HL-60 (cell line): ENCODE measurements around the gene LCOR.

Source experiments
- CTCF ChIP-seq: IDR thresholded peaks from one replicate; pipeline ENCODE4 v1.5.1; 2011; ENCODE audit warnings: low read length, control low read depth, inconsistent platforms; ENCODE audit not compliant: insufficient read depth
- GABPA ChIP-seq: IDR thresholded peaks from 2 replicates; pipeline ENCODE4 v1.6.1; 2012; ENCODE audit warnings: low read depth
- POLR2AphosphoS5 ChIP-seq: IDR thresholded peaks from 2 replicates; pipeline ENCODE4 v1.6.1; 2012; ENCODE audit warnings: low read depth
- REST ChIP-seq: IDR thresholded peaks from 2 replicates; pipeline ENCODE4 v1.6.1; 2012; ENCODE audit warnings: low read depth; ENCODE audit not compliant: insufficient replicate concordance
- SPI1 ChIP-seq: IDR thresholded peaks from 2 replicates; pipeline ENCODE4 v1.6.1; 2012; ENCODE audit warnings: low read depth, mild to moderate bottlenecking, borderline replicate concordance

- TF ChIP-seq CTCF, result no peak
- no peak for TF ChIP-seq REST
- no peak for TF ChIP-seq POLR2AphosphoS5
- no peak for TF ChIP-seq SPI1
- TF ChIP-seq GABPA, result no peak
Measured at GRCh38 chr10:96863922-96864543, 31.9 kb downstream of the LCOR start.
